HG03378 (cell line): ENCODE data around the gene RGS11.

Experiments used
- ATAC-seq: cut with Tn5 transposase; IDR thresholded peaks from one replicate; pipeline ENCODE4 v1.9.1; 2021; ENCODE audit warnings: mild to moderate bottlenecking, moderate library complexity; ENCODE audit not compliant: unreplicated experiment

RGS11 gene

GRCh38 chr16:275786-276232 lies at the start of gene RGS11:
Gene RGS11, minus strand, starts transcription at chr16:275944. Its CDS starts 33 bp downstream, at chr16:275911.
- no peak for ATAC-seq

DNA sequence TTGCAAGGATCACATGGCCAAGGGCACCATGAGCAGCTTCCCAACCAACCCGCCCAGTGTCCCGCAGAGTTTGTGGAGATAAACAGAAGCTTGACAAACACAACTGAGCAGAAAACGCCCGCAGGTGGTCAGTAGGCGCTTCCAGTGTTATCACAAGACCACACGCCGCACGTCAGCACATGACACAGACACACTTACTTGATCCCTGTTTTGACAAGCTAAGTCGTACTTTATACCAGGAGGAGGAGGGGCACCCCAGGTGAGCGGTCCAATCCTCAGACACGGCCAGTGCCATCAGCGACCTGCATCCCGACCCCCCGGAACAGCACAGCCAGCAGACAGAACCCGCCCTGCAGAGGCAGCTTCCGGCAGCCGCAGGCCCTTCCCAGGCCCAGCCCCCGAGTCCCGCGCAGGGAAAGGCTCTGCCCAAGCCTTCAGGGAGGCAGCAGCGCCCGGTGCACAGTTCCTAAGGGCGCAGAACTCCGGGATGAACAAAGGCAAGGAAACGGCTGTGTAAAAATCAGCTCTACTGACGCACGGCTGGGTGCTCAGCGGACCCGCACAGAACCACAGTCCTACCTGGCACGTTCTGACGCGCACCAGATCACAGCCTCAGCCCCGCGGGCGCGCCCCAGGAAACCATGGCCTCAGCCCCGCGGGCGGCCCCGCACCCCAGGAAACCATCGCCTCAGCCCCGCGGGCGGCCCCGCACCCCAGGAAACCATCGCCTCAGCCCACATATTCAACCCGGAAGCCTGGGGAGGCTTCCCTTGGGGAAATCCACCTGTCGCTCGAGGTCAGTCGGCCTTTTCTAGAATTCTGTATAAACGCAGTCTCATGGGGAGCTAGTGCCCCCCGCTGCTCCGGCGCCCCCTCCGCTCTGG lies 48.9 kb upstream of the RGS11 start:
- no peak for ATAC-seq

- ATAC-seq, result no peak
Observed at GRCh38 chr16:324201-324450, 48.4 kb upstream of the RGS11 start.

DNA sequence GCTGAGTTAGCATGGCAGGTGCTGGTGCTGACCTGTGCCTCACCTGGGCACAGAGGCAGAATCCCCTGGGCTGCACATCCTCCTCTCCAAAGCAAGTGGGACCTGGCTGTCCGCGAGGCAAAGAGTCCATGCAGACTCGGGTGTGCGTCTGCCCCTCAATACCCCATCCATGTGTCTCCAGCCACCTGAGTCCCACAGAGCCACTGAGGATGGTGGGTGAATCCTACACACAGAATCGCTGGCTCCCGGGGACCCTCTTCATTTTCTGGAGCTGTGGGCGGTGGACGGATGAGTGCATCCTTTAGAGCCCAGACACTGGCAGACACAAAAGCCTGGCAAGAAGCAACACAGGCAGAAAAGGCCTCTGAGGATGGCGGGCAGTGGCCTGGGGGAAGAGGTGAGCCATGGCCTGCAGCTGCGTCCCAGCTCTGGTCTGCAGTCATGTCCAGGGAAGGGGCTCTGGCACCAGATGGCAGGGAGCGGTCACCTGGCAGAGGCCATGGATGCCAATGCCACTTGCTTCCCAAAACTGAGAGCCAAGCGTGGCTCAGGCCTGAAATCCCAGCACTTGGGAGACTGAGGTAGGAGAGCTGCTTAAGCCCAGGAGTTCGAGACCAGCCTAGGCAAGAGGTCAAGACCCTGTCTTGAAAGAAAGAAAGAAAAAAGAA lies 46.9 kb upstream of the RGS11 start:
- ATAC-seq, result no peak

GRCh38 chr16:321532-321931 lies 45.8 kb upstream of the RGS11 start:
- ATAC-seq, result no peak

- ATAC-seq, result no peak
Observed at GRCh38 chr16:320206-320605, 44.5 kb upstream of the RGS11 start.

GRCh38 chr16:318628-319027 lies 42.9 kb upstream of the RGS11 start:
- no peak for ATAC-seq

- no peak for ATAC-seq
Observed at GRCh38 chr16:317583-317982, 41.8 kb upstream of the RGS11 start.

- no peak for ATAC-seq
Observed at GRCh38 chr16:316741-317464, 41.2 kb upstream of the RGS11 start.

DNA sequence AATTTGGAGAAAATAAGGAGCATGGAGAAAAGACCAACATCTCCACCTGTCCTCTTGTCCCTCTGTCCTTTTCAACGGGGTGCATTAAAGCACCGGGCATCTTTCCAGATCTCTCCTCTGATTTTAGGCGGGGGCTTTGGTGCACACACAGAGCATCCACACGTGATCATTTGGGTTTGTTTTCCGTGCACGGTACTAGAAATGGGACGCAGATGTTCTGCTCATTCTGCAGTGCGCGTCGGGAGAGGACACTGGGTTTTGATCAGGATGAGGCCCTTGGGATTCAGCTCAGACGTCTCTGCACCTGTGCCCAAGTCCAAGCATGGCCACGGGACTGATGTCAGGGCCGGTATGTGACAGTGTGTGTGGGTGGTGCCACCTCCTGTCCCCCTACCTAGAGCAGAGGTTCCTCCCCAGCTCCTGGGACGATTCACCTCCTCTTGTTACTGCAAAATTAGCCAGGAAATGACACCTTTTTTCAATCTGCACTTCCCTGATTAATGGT lies 39.1 kb upstream of the RGS11 start:
- ATAC-seq, result no peak

DNA sequence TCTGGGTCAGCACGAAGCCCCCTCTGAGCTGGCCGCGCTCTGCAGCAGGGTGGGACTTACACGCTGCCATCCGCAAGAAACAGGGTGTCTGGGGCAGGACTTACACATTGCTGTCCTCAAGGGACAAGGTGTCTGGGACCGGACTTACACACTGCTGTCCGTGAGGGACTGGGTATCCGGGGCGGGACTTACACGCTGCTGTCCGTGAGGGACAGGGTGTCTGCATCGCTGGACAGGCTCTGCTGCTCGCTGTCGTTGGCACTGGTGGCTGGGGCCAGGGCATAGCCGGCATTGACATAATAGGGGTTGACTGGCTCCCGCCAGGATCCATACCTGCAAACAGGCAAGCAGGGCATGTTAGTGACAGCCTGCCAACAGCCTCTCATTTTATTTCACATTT lies 38.6 kb upstream of the RGS11 start:
- no peak for ATAC-seq

DNA sequence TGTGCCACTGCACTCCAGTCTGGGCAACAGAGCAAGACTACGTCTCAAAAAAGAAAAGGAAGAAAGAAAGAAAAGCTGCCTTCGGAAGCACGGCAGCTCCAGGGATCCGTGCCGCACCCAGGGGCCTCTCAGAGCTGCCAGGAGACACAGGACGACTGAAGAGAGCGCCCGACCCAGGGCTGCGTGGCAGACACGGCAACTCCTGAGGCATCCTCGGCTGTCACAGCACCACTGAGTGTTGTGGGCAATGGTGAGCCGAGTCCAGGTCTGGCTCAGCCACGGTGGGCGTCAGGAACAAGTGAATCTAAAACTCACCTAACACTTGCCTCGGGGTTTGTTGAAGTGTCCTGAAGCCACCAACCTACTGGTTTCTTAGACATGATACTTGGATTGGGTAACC lies 36.0 kb upstream of the RGS11 start:
- no peak for ATAC-seq

DNA sequence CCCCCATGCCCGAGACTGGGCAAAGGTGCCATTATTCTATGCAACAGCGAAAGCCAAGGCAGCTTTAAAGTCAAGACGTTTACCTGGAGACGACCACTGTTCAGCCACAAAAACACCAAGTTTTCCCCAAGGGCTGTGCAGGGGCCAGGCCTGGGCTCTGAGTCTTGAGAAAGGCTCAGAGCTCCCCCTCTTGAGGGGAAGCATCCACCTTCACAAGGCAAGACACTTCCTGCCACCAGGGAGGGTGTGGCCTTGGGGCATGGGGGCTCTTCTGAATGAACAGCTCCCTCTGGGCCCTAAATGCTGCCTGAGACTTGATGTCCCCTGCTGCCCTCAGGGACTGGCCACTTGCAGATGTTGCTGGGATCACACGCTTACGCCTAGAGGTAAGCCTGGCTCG lies 33.7 kb upstream of the RGS11 start:
- no peak for ATAC-seq

DNA sequence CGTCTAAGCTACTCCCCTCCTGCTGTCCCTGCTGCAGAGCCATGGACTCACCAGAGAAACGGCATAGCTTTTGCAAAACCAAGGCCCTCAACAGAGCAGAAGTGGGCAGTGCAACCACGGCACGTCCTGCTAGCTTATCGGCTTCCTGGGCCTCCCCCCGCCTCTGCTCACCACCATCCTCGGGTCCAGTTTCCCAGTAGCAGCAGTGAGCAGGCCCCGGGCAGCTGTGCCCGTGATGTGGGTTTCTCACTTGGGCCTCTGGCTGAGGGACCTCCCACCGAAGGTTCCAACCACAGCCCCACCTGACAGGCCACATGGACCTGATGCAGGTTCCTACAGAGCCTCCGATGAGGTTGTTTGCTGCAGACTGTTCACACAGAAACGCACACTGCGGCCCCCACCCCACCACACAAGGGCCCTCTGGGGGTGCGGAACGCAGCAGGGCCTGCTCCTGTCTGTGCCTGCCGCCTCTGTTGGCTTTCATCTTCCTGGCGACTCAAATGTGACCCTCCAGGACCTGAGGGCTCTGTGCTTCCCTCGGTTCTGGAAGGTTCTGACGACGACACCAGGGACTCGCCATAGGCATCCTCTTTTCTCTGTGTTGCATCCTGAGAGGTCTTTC lies 32.1 kb upstream of the RGS11 start:
- ATAC-seq, result no peak

GRCh38 chr16:306911-307370 lies 31.2 kb upstream of the RGS11 start:
- ATAC-seq, result no peak

GRCh38 chr16:305916-306626 lies 30.3 kb upstream of the RGS11 start:
- ATAC-seq, result no peak

GRCh38 chr16:303760-304505 lies 28.2 kb upstream of the RGS11 start:
- ATAC-seq, result no peak

- ATAC-seq, result no peak
Observed at GRCh38 chr16:301950-302349, 26.2 kb upstream of the RGS11 start.

GRCh38 chr16:301235-301634 lies 25.5 kb upstream of the RGS11 start:
- ATAC-seq, result no peak

DNA sequence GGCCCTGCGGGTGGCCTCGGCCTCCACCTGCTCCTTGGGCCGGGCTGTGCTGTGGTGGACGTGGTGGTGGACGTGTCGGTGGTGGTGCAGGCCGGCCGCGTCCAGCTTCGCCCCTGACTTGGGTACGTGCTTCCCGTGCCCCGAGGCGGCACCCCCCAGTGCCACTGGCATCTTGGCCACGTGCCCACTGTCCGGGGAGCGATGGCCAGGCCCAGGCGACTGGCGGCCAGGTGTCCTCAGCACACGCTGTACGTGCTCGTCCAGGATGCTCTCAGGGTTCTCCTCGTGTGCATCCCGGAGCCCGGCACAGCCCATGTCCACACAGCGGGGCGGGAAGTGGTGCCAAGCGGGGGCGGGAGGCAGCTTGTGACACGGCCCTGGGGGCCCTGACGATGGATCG lies 22.1 kb upstream of the RGS11 start:
- ATAC-seq, result no peak
